Osteocyte (in vitro differentiated cells): Measurements from ENCODE around the gene CGREF1. TPM values are rescaled to one million over a fixed set of nuclear protein-coding genes. Genes with fewer than 3 reads are reported as not detected.
"Not testable (repeated sequence)": the region's sequence is repeated elsewhere in the genome, so short reads cannot be mapped to it uniquely, and the experiment has no call there.

ENCODE experiments used
- DNase-seq: peaks from one replicate; pipeline ENCODE4 v3.0.0; 2021; ENCODE audit warnings: mixed read lengths; ENCODE audit not compliant: unreplicated experiment; ENCODE audit errors: extremely low spot score
- H3K27ac Mint-ChIP-seq: one replicate; pipeline ENCODE4 v1.8.0; 2021; ENCODE audit warnings: mild to moderate bottlenecking, mixed read lengths; ENCODE audit not compliant: unreplicated experiment
- H3K27me3 Mint-ChIP-seq: one replicate; pipeline ENCODE4 v1.8.0; 2021; ENCODE audit warnings: mixed read lengths; ENCODE audit not compliant: unreplicated experiment
- H3K36me3 Mint-ChIP-seq: one replicate; pipeline ENCODE4 v1.8.0; 2021; ENCODE audit warnings: mixed read lengths; ENCODE audit not compliant: unreplicated experiment
- H3K4me1 Mint-ChIP-seq: one replicate; pipeline ENCODE4 v1.8.0; 2021; ENCODE audit warnings: mixed read lengths; ENCODE audit not compliant: unreplicated experiment
- H3K4me3 Mint-ChIP-seq: one replicate; pipeline ENCODE4 v1.8.0; 2021; ENCODE audit warnings: mild to moderate bottlenecking, moderate library complexity, mixed read lengths; ENCODE audit not compliant: unreplicated experiment
- H3K9me3 Mint-ChIP-seq: one replicate; pipeline ENCODE4 v1.8.0; 2021; ENCODE audit warnings: mixed read lengths; ENCODE audit not compliant: unreplicated experiment
- CTCF ChIP-seq: fragments of 200-600 bp; sonication (generic); IDR thresholded peaks from 2 replicates; pipeline ENCODE4 v1.5.0; 2021; ENCODE audit warnings: antibody characterized with exemption, mild to moderate bottlenecking, moderate library complexity
- total RNA-seq: library from RNA; stranded (reverse); gene quantifications from 2 replicates; pipeline ENCODE4 v1.2.1, GENCODE V29; 2021

Gene CGREF1
- total RNA-seq, 1 donor from 2014 or later: 1.9 TPM

GRCh38 chr2:27078267-27079194 lies 40.4 kb downstream of the CGREF1 start, which contains the start of gene EMILIN1:
TSS of gene EMILIN1 (plus strand) at chr2:27078615. CDS start at chr2:27079066, 451 bp downstream.
- H3K36me3 Mint-ChIP-seq: peaks cover 4% of the 10 kb centered on the region
- H3K4me3 Mint-ChIP-seq: peak within 1 kb of the TSS; percentile 91
- H3K4me1 Mint-ChIP-seq: peaks cover 67% of the 10 kb centered on the region

GRCh38 chr2:27077231-27077630 lies 41.7 kb downstream of the CGREF1 start:
- Mint-ChIP-seq H3K4me1 (peaks cover 77% of the 10 kb centered on the region), H3K36me3 (peaks cover 3% of the 10 kb centered on the region), H3K4me3 (no peak overlapping the region), H3K9me3 (no peaks in the 10 kb centered on the region), H3K27ac (peak overlapping the region; percentile 91), H3K27me3 (no peaks in the 10 kb centered on the region)
- no peak for DNase-seq
- no peak for TF ChIP-seq CTCF

More at GRCh38 chr2:27078267-27079194, 40.4 kb downstream of the CGREF1 start, which contains the start of gene EMILIN1:
- no peak for TF ChIP-seq CTCF
- peak; percentile 96 for DNase-seq
- H3K9me3 Mint-ChIP-seq: no peaks in the 10 kb centered on the region
- peak within 1 kb of the TSS; percentile 91 for H3K27ac Mint-ChIP-seq
- H3K27me3 Mint-ChIP-seq: no peaks in the 10 kb centered on the region

- Mint-ChIP-seq H3K4me1 (peaks cover 77% of the 10 kb centered on the region), H3K9me3 (no peaks in the 10 kb centered on the region), H3K27me3 (no peaks in the 10 kb centered on the region), H3K4me3 (no peak overlapping the region), H3K36me3 (peaks cover 2% of the 10 kb centered on the region), H3K27ac (peak overlapping the region; percentile 40)
- no peak for TF ChIP-seq CTCF
- DNase-seq: no peak
Measured at GRCh38 chr2:27076323-27076722, 42.6 kb downstream of the CGREF1 start.

- H3K9me3 Mint-ChIP-seq, H3K27me3 Mint-ChIP-seq, DNase-seq, H3K4me3 Mint-ChIP-seq, H3K36me3 Mint-ChIP-seq: not testable (repeated sequence)
- peak overlapping the region; percentile 8 for H3K27ac Mint-ChIP-seq
- H3K4me1 Mint-ChIP-seq: peaks cover 75% of the 10 kb centered on the region
Measured at GRCh38 chr2:27075566-27075871, 43.4 kb downstream of the CGREF1 start.

- H3K4me1 Mint-ChIP-seq: peaks cover 75% of the 10 kb centered on the region
Measured at GRCh38 chr2:27074738-27075565, 44.0 kb downstream of the CGREF1 start.

More at GRCh38 chr2:27074738-27075565, 44.0 kb downstream of the CGREF1 start:
- Mint-ChIP-seq H3K27ac (peak overlapping the region; percentile 8), H3K27me3 (no peaks in the 10 kb centered on the region), H3K4me3 (no peak overlapping the region), H3K36me3 (no peaks in the 10 kb centered on the region), H3K9me3 (no peaks in the 10 kb centered on the region)
- TF ChIP-seq CTCF: no peak
- DNase-seq: no peak
